Activated CD8-positive, alpha-beta T cell treated with anti-CD3 and anti-CD28 coated beads for 36 hours (primary cell): ENCODE measurements around the gene DYSF. TPM values are rescaled to one million over a fixed set of nuclear protein-coding genes. Genes with fewer than 3 reads are reported as not detected.

Source experiments
- ATAC-seq: fragments of 200-7000 bp; cut with Tn5 transposase; one replicate; pipeline ENCODE4 v1.10.0; 2021; ENCODE audit warnings: mild to moderate bottlenecking, moderate library complexity
- CTCF ChIA-PET: fragments of 350-600 bp; sonication (Branson Sonifier 250); formaldehyde crosslinking; loops from one replicate; lab custom pipeline; 2021; ENCODE audit warnings: antibody characterized with exemption; lab: Charles Lee
- POLR2A ChIA-PET: fragments of 350-600 bp; sonication (Branson Sonifier 250); formaldehyde crosslinking; loops from one replicate; lab custom pipeline; 2021; ENCODE audit warnings: antibody characterized with exemption; lab: Charles Lee
- DNase-seq: peaks from one replicate; pipeline ENCODE4 v3.0.0-alpha.2; 2020
- H3K27ac Mint-ChIP-seq: one replicate; pipeline ENCODE4 v1.8.0; 2021; ENCODE audit warnings: mild to moderate bottlenecking, mixed read lengths
- H3K27me3 Mint-ChIP-seq: one replicate; pipeline ENCODE4 v1.8.0; 2021; ENCODE audit warnings: mixed read lengths
- H3K36me3 Mint-ChIP-seq: one replicate; pipeline ENCODE4 v1.8.0; 2021; ENCODE audit warnings: low read depth, mixed read lengths
- H3K4me1 Mint-ChIP-seq: one replicate; pipeline ENCODE4 v1.8.0; 2021; ENCODE audit warnings: low read depth, mixed read lengths
- H3K4me3 Mint-ChIP-seq: one replicate; pipeline ENCODE4 v1.8.0; 2021; ENCODE audit warnings: mild to moderate bottlenecking, moderate library complexity, mixed read lengths
- H3K9me3 Mint-ChIP-seq: one replicate; pipeline ENCODE4 v1.8.0; 2021; ENCODE audit warnings: mixed read lengths
- CTCF ChIP-seq: fragments of 200-600 bp; IDR thresholded peaks from one replicate; pipeline ENCODE4 v1.8.0; 2022; ENCODE audit warnings: antibody characterized with exemption, mild to moderate bottlenecking
- intact Hi-C: fragments of 100-400 bp; cut with micrococcal nuclease; formaldehyde crosslinking; loops from one replicate; pipeline ENCODE4 v1.10.0; 2022
- total RNA-seq, 2 experiments: library from RNA; stranded (reverse); gene quantifications; one replicate each; pipeline ENCODE4 v1.2.3, GENCODE V29; 2021

The DYSF gene
- total RNA-seq, 2 experiments from 2014 or later = 3.5 to 3.8 TPM

- intact Hi-C loops = no loop called here
- H3K27ac Mint-ChIP-seq = no peak overlapping the region
- H3K4me3 Mint-ChIP-seq = no peak overlapping the region
- H3K9me3 Mint-ChIP-seq = no peaks in the 10 kb centered on the region
- no peak for TF ChIP-seq CTCF
- ChIA-PET CTCF (no interaction called here), POLR2A (no interaction called here)
- no peak for DNase-seq
- H3K36me3 Mint-ChIP-seq = no peaks in the 10 kb centered on the region
- ATAC-seq = no peak
- H3K27me3 Mint-ChIP-seq = no peaks in the 10 kb centered on the region
- H3K4me1 Mint-ChIP-seq = no peaks in the 10 kb centered on the region
Measured at GRCh38 chr2:71583876-71584275, 130.5 kb downstream of the DYSF start.

- ChIA-PET POLR2A (no interaction called here), CTCF (no interaction called here)
- Mint-ChIP-seq H3K27ac (no peak overlapping the region), H3K27me3 (no peaks in the 10 kb centered on the region), H3K36me3 (no peaks in the 10 kb centered on the region), H3K4me1 (no peaks in the 10 kb centered on the region), H3K4me3 (no peak overlapping the region), H3K9me3 (no peaks in the 10 kb centered on the region)
- no peak for TF ChIP-seq CTCF
- DNase-seq (no peak), ATAC-seq (no peak)
- intact Hi-C loops = no loop called here
Measured at GRCh38 chr2:71586471-71586870, 133.1 kb downstream of the DYSF start.

- H3K4me1 Mint-ChIP-seq = no peaks in the 10 kb centered on the region
- H3K27me3 Mint-ChIP-seq = no peaks in the 10 kb centered on the region
- no peak overlapping the region for H3K27ac Mint-ChIP-seq
- DNase-seq (no peak), ATAC-seq (no peak)
- no peak for TF ChIP-seq CTCF
- ChIA-PET POLR2A (no interaction called here), CTCF (no interaction called here)
- intact Hi-C loops = no loop called here
- no peak overlapping the region for H3K4me3 Mint-ChIP-seq
- no peaks in the 10 kb centered on the region for H3K9me3 Mint-ChIP-seq
- H3K36me3 Mint-ChIP-seq = no peaks in the 10 kb centered on the region
Measured at GRCh38 chr2:71587509-71588073, 134.2 kb downstream of the DYSF start.

GRCh38 chr2:71588497-71589170 lies 135.3 kb downstream of the DYSF start:
- no peak for ATAC-seq
- no peak for DNase-seq
- no peak overlapping the region for H3K27ac Mint-ChIP-seq
- no peak for TF ChIP-seq CTCF
- H3K4me3 Mint-ChIP-seq = no peak overlapping the region
- CTCF ChIA-PET = no interaction called here
- POLR2A ChIA-PET = no interaction called here
- H3K9me3 Mint-ChIP-seq = no peaks in the 10 kb centered on the region
- no peaks in the 10 kb centered on the region for H3K27me3 Mint-ChIP-seq
- no peaks in the 10 kb centered on the region for H3K4me1 Mint-ChIP-seq
- no peaks in the 10 kb centered on the region for H3K36me3 Mint-ChIP-seq
- intact Hi-C loops = no loop called here

GRCh38 chr2:71589763-71590162 lies 136.4 kb downstream of the DYSF start:
- intact Hi-C loops = no loop called here
- Mint-ChIP-seq H3K4me3 (no peak overlapping the region), H3K4me1 (no peaks in the 10 kb centered on the region), H3K27me3 (no peaks in the 10 kb centered on the region), H3K36me3 (no peaks in the 10 kb centered on the region), H3K9me3 (no peaks in the 10 kb centered on the region), H3K27ac (no peak overlapping the region)
- CTCF ChIA-PET = no interaction called here
- ATAC-seq = no peak
- POLR2A ChIA-PET = no interaction called here
- TF ChIP-seq CTCF = no peak
- no peak for DNase-seq
